H9 (cell line): ENCODE measurements around the gene CRMP1. TPM values are rescaled to one million over a fixed set of nuclear protein-coding genes. Genes with fewer than 3 reads are reported as not detected.

ENCODE experiments used
- DNase-seq: peaks from one replicate; pipeline ENCODE4 v3.0.0-alpha.2; 2017
- H2AFZ ChIP-seq: one replicate; pipeline ENCODE4 v1.6.1; 2013; ENCODE audit warnings: mild to moderate bottlenecking, low read length, control low read depth, moderate library complexity
- H2AK5ac ChIP-seq: 2 replicates; pipeline ENCODE4 v1.6.1; 2013; ENCODE audit warnings: low read length, control low read depth, mixed read lengths; ENCODE audit not compliant: insufficient read length
- H2BK120ac ChIP-seq: one replicate; pipeline ENCODE4 v1.6.1; 2013; ENCODE audit warnings: low read depth, mild to moderate bottlenecking, low read length, control low read depth, inconsistent platforms; ENCODE audit not compliant: poor library complexity, severe bottlenecking
- H2BK12ac ChIP-seq: 2 replicates; pipeline ENCODE4 v1.6.1; 2013; ENCODE audit warnings: low read length, control low read depth, mixed read lengths, low read depth; ENCODE audit not compliant: insufficient read length
- H2BK15ac ChIP-seq: 2 replicates; pipeline ENCODE4 v1.6.1; 2013; ENCODE audit warnings: low read depth, low read length, control low read depth
- H2BK20ac ChIP-seq: one replicate; pipeline ENCODE4 v1.6.1; 2013; ENCODE audit warnings: low read depth, mild to moderate bottlenecking, low read length, control low read depth, inconsistent platforms; ENCODE audit not compliant: poor library complexity, severe bottlenecking
- H2BK5ac ChIP-seq: 2 replicates; pipeline ENCODE4 v1.6.1; 2013; ENCODE audit warnings: low read length, control low read depth, mixed read lengths; ENCODE audit not compliant: insufficient read length
- H3K14ac ChIP-seq: 2 replicates; pipeline ENCODE4 v1.6.1; 2013; ENCODE audit warnings: low read length, control low read depth; ENCODE audit not compliant: insufficient read depth
- H3K18ac ChIP-seq: 2 replicates; pipeline ENCODE4 v1.6.1; 2013; ENCODE audit warnings: low read depth, mild to moderate bottlenecking, mixed read lengths, low read length, control low read depth; ENCODE audit not compliant: insufficient read length
- H3K23ac ChIP-seq: 2 replicates; pipeline ENCODE4 v1.6.1; 2013; ENCODE audit warnings: low read length, control low read depth, mixed read lengths, low read depth; ENCODE audit not compliant: insufficient read length
- H3K23me2 ChIP-seq: 2 replicates; pipeline ENCODE4 v1.6.1; 2013; ENCODE audit warnings: low read depth, mild to moderate bottlenecking, mixed read lengths, low read length, control low read depth; ENCODE audit not compliant: insufficient read length, poor library complexity, severe bottlenecking
- H3K27ac ChIP-seq: 2 replicates; pipeline ENCODE4 v1.5.1; 2013; ENCODE audit warnings: low read length, control low read depth, mixed read lengths, low read depth; ENCODE audit not compliant: insufficient read length
- H3K27me3 ChIP-seq: 2 replicates; pipeline ENCODE4 v1.6.1; 2013; ENCODE audit warnings: low read length, control low read depth, inconsistent platforms; ENCODE audit not compliant: insufficient read depth
- H3K4ac ChIP-seq: 2 replicates; pipeline ENCODE4 v1.6.1; 2013; ENCODE audit warnings: low read depth, mild to moderate bottlenecking, control low read depth, inconsistent platforms, low read length, moderate library complexity
- H3K4me1 ChIP-seq: 2 replicates; pipeline ENCODE4 v1.6.1; 2013; ENCODE audit warnings: low read length, control low read depth, inconsistent platforms; ENCODE audit not compliant: insufficient read depth
- H3K4me2 ChIP-seq: 2 replicates; pipeline ENCODE4 v1.6.1; 2013; ENCODE audit warnings: low read length, control low read depth, mixed read lengths; ENCODE audit not compliant: insufficient read length, insufficient read depth
- H3K56ac ChIP-seq: 2 replicates; pipeline ENCODE4 v1.6.1; 2013; ENCODE audit warnings: low read depth, mild to moderate bottlenecking, mixed read lengths, low read length, control low read depth; ENCODE audit not compliant: insufficient read length
- H3K79me1 ChIP-seq: 2 replicates; pipeline ENCODE4 v1.6.1; 2013; ENCODE audit warnings: low read depth, mild to moderate bottlenecking, moderate library complexity, low read length, control low read depth, inconsistent platforms; ENCODE audit not compliant: insufficient read depth, poor library complexity, severe bottlenecking
- H3K79me2 ChIP-seq: 2 replicates; pipeline ENCODE4 v1.6.1; 2013; ENCODE audit warnings: low read length, control low read depth, inconsistent platforms; ENCODE audit not compliant: insufficient read depth
- H3K9ac ChIP-seq: 2 replicates; pipeline ENCODE4 v1.6.1; 2013; ENCODE audit warnings: low read length, control low read depth, mixed read lengths; ENCODE audit not compliant: insufficient read length; ENCODE audit errors: extremely low read depth
- H3K9me3 ChIP-seq: one replicate; pipeline ENCODE4 v1.6.1; 2013; ENCODE audit warnings: low read depth, low read length, inconsistent platforms; ENCODE audit not compliant: control insufficient read depth
- H3T11ph ChIP-seq: one replicate; pipeline ENCODE4 v1.6.1; 2013; ENCODE audit warnings: mild to moderate bottlenecking, low read length, control low read depth, inconsistent platforms
- H4K20me1 ChIP-seq: one replicate; pipeline ENCODE4 v1.6.1; 2013; ENCODE audit not compliant: control insufficient read depth, insufficient read length, insufficient read depth
- H4K5ac ChIP-seq: 2 replicates; pipeline ENCODE4 v1.6.1; 2013; ENCODE audit warnings: low read depth, mild to moderate bottlenecking, mixed read lengths, low read length, control low read depth; ENCODE audit not compliant: insufficient read length
- H4K8ac ChIP-seq: replicated peaks from 2 replicates; pipeline ENCODE4 v1.6.1; 2013; ENCODE audit warnings: low read length, control low read depth, mixed read lengths, low read depth; ENCODE audit not compliant: insufficient read length
- H4K91ac ChIP-seq: 2 replicates; pipeline ENCODE4 v1.6.1; 2013; ENCODE audit warnings: low read depth, mild to moderate bottlenecking, moderate library complexity, mixed read lengths, low read length, control low read depth; ENCODE audit not compliant: insufficient read length
- H3K27ac Mint-ChIP-seq, 3 experiments: 2 replicates in 2 of 3; 3 replicates in 1 of 3; pipeline ENCODE4 v1.8.0; 2020 to 2021; ENCODE audit warnings: mixed read lengths in 3 of 3, mild to moderate bottlenecking in 1 of 3, moderate library complexity in 1 of 3
- H3K27me3 Mint-ChIP-seq: 2 replicates; pipeline ENCODE4 v1.8.0; 2021; ENCODE audit warnings: low read depth, mild to moderate bottlenecking, moderate library complexity, mixed read lengths
- H3K36me3 Mint-ChIP-seq, 3 experiments: 2 replicates in 2 of 3; 3 replicates in 1 of 3; pipeline ENCODE4 v1.8.0; 2020 to 2021; ENCODE audit warnings: low read depth in 3 of 3, mixed read lengths in 3 of 3; ENCODE audit not compliant: insufficient read depth in 1 of 3
- H3K4me1 Mint-ChIP-seq, 2 experiments: 2 replicates each; pipeline ENCODE4 v1.8.0; 2020; ENCODE audit warnings: mixed read lengths in 2 of 2
- H3K4me3 Mint-ChIP-seq, 2 experiments: 2 replicates in 1 of 2; 3 replicates in 1 of 2; pipeline ENCODE4 v1.8.0; 2020 to 2021; ENCODE audit warnings: mild to moderate bottlenecking in 2 of 2, mixed read lengths in 2 of 2, moderate library complexity in 1 of 2
- H3K9me3 Mint-ChIP-seq, 2 experiments: 2 replicates in 1 of 2; 3 replicates in 1 of 2; pipeline ENCODE4 v1.8.0; 2020; ENCODE audit warnings: mild to moderate bottlenecking in 2 of 2, mixed read lengths in 2 of 2, moderate library complexity in 1 of 2
- CTCF ChIP-seq: fragments of 200-600 bp; sonication (generic); conservative IDR thresholded peaks from 3 replicates; pipeline ENCODE4 v1.8.0; 2021; ENCODE audit warnings: antibody characterized with exemption, mild to moderate bottlenecking
- WGBS: extraction: QIAGEN DNeasy Blood & Tissue Kit; methylation state at CpG from one replicate; pipeline ENCODE4 v1.1.7; 2013; ENCODE audit warnings: missing lambda C conversion rate, low lambda C conversion rate, mixed read lengths; ENCODE audit not compliant: insufficient read length; ENCODE audit errors: extremely low coverage; 5-methylcytosine and 5-hydroxymethylcytosine counted together
- total RNA-seq: library from RNA; stranded (reverse); gene quantifications from 2 replicates; pipeline ENCODE4 v1.2.1, GENCODE V29; 2021

Gene CRMP1
- total RNA-seq, 1 experiment from 2014 or later, result 71.6 TPM

GRCh38 chr4:5885733-5886132, 7.2 kb downstream of the CRMP1 start:
- Mint-ChIP-seq H3K27ac (no peak overlapping the region), H3K9me3 (no peaks in the 10 kb centered on the region; a peak in 1 of 5 replicates), H3K4me3 (no peak overlapping the region), H3K4me1 (peaks cover 34 to 45% of the 10 kb centered on the region in 2 experiments), H3K27me3 (peaks cover 20% of the 10 kb centered on the region), H3K36me3 (peaks cover 0 to 3% (median 0%) of the 10 kb centered on the region in 3 experiments; a peak in 2 of 7 replicates)
- H3K23ac ChIP-seq, result no peak overlapping the region
- no peak overlapping the region for H4K5ac ChIP-seq
- peaks cover 15% of the 10 kb centered on the region for H3K23me2 ChIP-seq
- no peak overlapping the region for H3K4ac ChIP-seq
- H2BK120ac ChIP-seq, result no peak overlapping the region
- H3K79me2 ChIP-seq, result peaks cover 41% of the 10 kb centered on the region
- no peaks in the 10 kb centered on the region for H3K9me3 ChIP-seq
- H2BK20ac ChIP-seq, result no peak overlapping the region
- H3K56ac ChIP-seq, result no peak overlapping the region
- DNase-seq, result no peak
- H4K91ac ChIP-seq, result no peak overlapping the region
- H3T11ph ChIP-seq, result no peak overlapping the region
- no peak overlapping the region for H2AFZ ChIP-seq
- no peak overlapping the region for H2AK5ac ChIP-seq
- H3K27ac ChIP-seq, result no peak overlapping the region
- H2BK15ac ChIP-seq, result no peak overlapping the region
- H3K9ac ChIP-seq, result no peak overlapping the region
- H3K14ac ChIP-seq, result no peak overlapping the region
- WGBS, result no CpG with 5 or more reads among the region's 3 CpGs
- H4K8ac ChIP-seq, result no peak overlapping the region
- H3K18ac ChIP-seq, result no peak overlapping the region
- H4K20me1 ChIP-seq, result no peaks in the 10 kb centered on the region
- no peaks in the 10 kb centered on the region for H3K27me3 ChIP-seq
- peaks cover 9% of the 10 kb centered on the region for H3K4me1 ChIP-seq
- H2BK12ac ChIP-seq, result no peak overlapping the region
- TF ChIP-seq CTCF, result no peak
- no peak overlapping the region for H3K4me2 ChIP-seq
- peaks cover 14% of the 10 kb centered on the region for H3K79me1 ChIP-seq
- no peak overlapping the region for H2BK5ac ChIP-seq
